Right ventricle myocardium inferior (tissue), 1 donor: ENCODE data around the gene CAPG. TPM values are rescaled to one million over a fixed set of nuclear protein-coding genes. Genes with fewer than 3 reads are reported as not detected.

ENCODE experiments used
- total RNA-seq: library from RNA; stranded (reverse); fragmentation: NEBNext Ultra II Directional; extraction: Animal tissue kit (Norgen Biotek cat#: 25700); gene quantifications from one replicate; pipeline ENCODE4 v1.2.1, GENCODE V29; 2021
- donor health status: DM: no; HTN: yes; CAD: no; lungs with severe emphysema.

Gene CAPG
- total RNA-seq, 1 donor from 2014 or later: 5.2 TPM

Other genes starting within 250 kb of the CAPG start
- 65.6 TPM for gene TGOLN2, start 82.4 kb downstream of the CAPG start, total RNA-seq
- 44.8 TPM for gene RETSAT, start 55.8 kb downstream of the CAPG start, total RNA-seq
- 10.2 TPM for gene ELMOD3, start 55.6 kb downstream of the CAPG start, total RNA-seq
- not detected for gene SH2D6, start 8.3 kb upstream of the CAPG start, total RNA-seq
- gene MAT2A, start 128.8 kb upstream of the CAPG start, total RNA-seq: 118 TPM
- gene GGCX, start 151.1 kb upstream of the CAPG start, total RNA-seq: 26.9 TPM
- 26.1 TPM for gene VAMP8, start 167.2 kb upstream of the CAPG start, total RNA-seq
- gene VAMP5, start 174.1 kb upstream of the CAPG start, total RNA-seq: 62.1 TPM
- gene RNF181, start 185.4 kb upstream of the CAPG start, total RNA-seq: 87.8 TPM
- gene TMEM150A, start 192.3 kb upstream of the CAPG start, total RNA-seq: 10.8 TPM
- gene C2orf68, start 201.7 kb upstream of the CAPG start, total RNA-seq: 26.4 TPM
- 30.8 TPM for gene USP39, start 205.8 kb upstream of the CAPG start, total RNA-seq